HEK293 (cell line): ENCODE results near the gene FGF8.
A peak's percentile ranks its signal among the peaks of the same experiment; 100 is the strongest.

Experiments used
- BCL11A ChIP-seq: fragments of 450-650 bp; formaldehyde crosslinking; IDR thresholded peaks from 2 replicates; pipeline ENCODE4 v1.5.1; 2016; ENCODE audit warnings: low read depth, missing biosample characterization, missing genetic modification characterization
- FEZF1 ChIP-seq: fragments of 450-650 bp; formaldehyde crosslinking; IDR thresholded peaks from 2 replicates; pipeline ENCODE4 v1.5.1; 2016; ENCODE audit warnings: missing biosample characterization, missing genetic modification characterization
- GFI1B ChIP-seq: fragments of 450-650 bp; formaldehyde crosslinking; IDR thresholded peaks from 2 replicates; pipeline ENCODE4 v1.5.1; 2016; ENCODE audit warnings: missing biosample characterization, missing genetic modification characterization
- HOXA7 ChIP-seq: sonication (generic); formaldehyde crosslinking; IDR thresholded peaks from 2 replicates; pipeline ENCODE4 v1.8.1; 2022; ENCODE audit warnings: missing genetic modification reagents, borderline replicate concordance
- HOXC10 ChIP-seq: sonication (generic); formaldehyde crosslinking; IDR thresholded peaks from 2 replicates; pipeline ENCODE4 v1.8.1; 2023; ENCODE audit warnings: mild to moderate bottlenecking, missing genetic modification reagents
- KLF1 ChIP-seq: fragments of 450-650 bp; formaldehyde crosslinking; IDR thresholded peaks from 2 replicates; pipeline ENCODE4 v1.5.1; 2016; ENCODE audit warnings: missing biosample characterization, missing genetic modification characterization
- REPIN1 ChIP-seq: fragments of 450-650 bp; formaldehyde crosslinking; IDR thresholded peaks from 2 replicates; pipeline ENCODE4 v1.5.1; 2017; ENCODE audit warnings: missing biosample characterization, missing genetic modification characterization, low read depth
- SALL2 ChIP-seq: fragments of 450-650 bp; formaldehyde crosslinking; IDR thresholded peaks from 2 replicates; pipeline ENCODE4 v1.5.0; 2017; ENCODE audit warnings: missing biosample characterization, mild to moderate bottlenecking, missing genetic modification characterization, borderline replicate concordance
- SETDB1 ChIP-seq: IDR thresholded peaks from one replicate; pipeline ENCODE4 v1.6.1; 2017; ENCODE audit warnings: mild to moderate bottlenecking, low read length, moderate library complexity, mixed read lengths; ENCODE audit not compliant: insufficient read length
- TSHZ1 ChIP-seq: fragments of 450-650 bp; formaldehyde crosslinking; IDR thresholded peaks from 2 replicates; pipeline ENCODE4 v1.5.1; 2016; ENCODE audit warnings: missing biosample characterization, missing genetic modification characterization, borderline replicate concordance
- ZBTB20 ChIP-seq: fragments of 450-650 bp; formaldehyde crosslinking; IDR thresholded peaks from 2 replicates; pipeline ENCODE4 v1.5.1; 2016; ENCODE audit warnings: missing biosample characterization, missing genetic modification characterization
- ZEB2 ChIP-seq: fragments of 450-650 bp; formaldehyde crosslinking; IDR thresholded peaks from 2 replicates; pipeline ENCODE4 v1.5.1; 2016; ENCODE audit warnings: missing biosample characterization, missing genetic modification characterization
- ZFP69B ChIP-seq: fragments of 450-650 bp; formaldehyde crosslinking; IDR thresholded peaks from 2 replicates; pipeline ENCODE4 v1.5.1; 2016; ENCODE audit warnings: missing biosample characterization, missing genetic modification characterization
- ZNF133 ChIP-seq: fragments of 450-650 bp; formaldehyde crosslinking; IDR thresholded peaks from 2 replicates; pipeline ENCODE4 v1.5.1; 2016; ENCODE audit warnings: missing biosample characterization, missing genetic modification characterization
- ZNF157 ChIP-seq: fragments of 450-650 bp; formaldehyde crosslinking; IDR thresholded peaks from 2 replicates; pipeline ENCODE4 v1.5.1; 2016; ENCODE audit warnings: missing biosample characterization, missing genetic modification characterization
- ZNF221 ChIP-seq: fragments of 450-650 bp; formaldehyde crosslinking; IDR thresholded peaks from 2 replicates; pipeline ENCODE4 v1.5.1; 2017; ENCODE audit warnings: missing biosample characterization, missing genetic modification characterization, borderline replicate concordance
- ZNF23 ChIP-seq: fragments of 450-650 bp; formaldehyde crosslinking; IDR thresholded peaks from 2 replicates; pipeline ENCODE4 v1.5.1; 2016; ENCODE audit warnings: missing biosample characterization, missing genetic modification characterization, borderline replicate concordance
- ZNF24 ChIP-seq: fragments of 450-650 bp; formaldehyde crosslinking; IDR thresholded peaks from 2 replicates; pipeline ENCODE4 v1.5.1; 2016; ENCODE audit warnings: missing biosample characterization, missing genetic modification characterization
- ZNF335 ChIP-seq: fragments of 450-650 bp; formaldehyde crosslinking; conservative IDR thresholded peaks from 2 replicates; pipeline ENCODE4 v1.5.1; 2016; ENCODE audit warnings: missing biosample characterization, missing genetic modification characterization
- ZNF37A ChIP-seq: fragments of 450-650 bp; IDR thresholded peaks from 2 replicates; pipeline ENCODE4 v1.5.1; 2018; ENCODE audit warnings: missing biosample characterization, missing genetic modification characterization
- ZNF394 ChIP-seq: fragments of 450-650 bp; formaldehyde crosslinking; IDR thresholded peaks from 2 replicates; pipeline ENCODE4 v1.5.1; 2016; ENCODE audit warnings: missing biosample characterization, missing genetic modification characterization, mild to moderate bottlenecking, moderate library complexity, borderline replicate concordance
- ZNF473 ChIP-seq: fragments of 450-650 bp; formaldehyde crosslinking; IDR thresholded peaks from 2 replicates; pipeline ENCODE4 v1.5.1; 2017; ENCODE audit warnings: missing biosample characterization, missing genetic modification characterization
- ZNF501 ChIP-seq: fragments of 450-650 bp; formaldehyde crosslinking; IDR thresholded peaks from 2 replicates; pipeline ENCODE4 v1.5.1; 2016; ENCODE audit warnings: missing biosample characterization, missing genetic modification characterization
- ZNF521 ChIP-seq: fragments of 450-650 bp; formaldehyde crosslinking; IDR thresholded peaks from 2 replicates; pipeline ENCODE4 v1.5.1; 2017; ENCODE audit warnings: missing biosample characterization, mild to moderate bottlenecking, missing genetic modification characterization
- ZNF529 ChIP-seq: fragments of 450-650 bp; formaldehyde crosslinking; IDR thresholded peaks from 2 replicates; pipeline ENCODE4 v1.5.1; 2017; ENCODE audit warnings: missing genetic modification characterization, missing biosample characterization; ENCODE audit not compliant: insufficient replicate concordance
- ZNF549 ChIP-seq: fragments of 450-650 bp; IDR thresholded peaks from 2 replicates; pipeline ENCODE4 v1.5.1; 2018; ENCODE audit warnings: missing biosample characterization, missing genetic modification characterization, mild to moderate bottlenecking, inconsistent platforms, moderate library complexity
- ZNF560 ChIP-seq: fragments of 450-650 bp; formaldehyde crosslinking; IDR thresholded peaks from 2 replicates; pipeline ENCODE4 v1.5.1; 2017; ENCODE audit warnings: missing biosample characterization, missing genetic modification characterization, borderline replicate concordance
- ZNF600 ChIP-seq: fragments of 450-650 bp; formaldehyde crosslinking; IDR thresholded peaks from 2 replicates; pipeline ENCODE4 v1.5.1; 2016; ENCODE audit warnings: missing biosample characterization, missing genetic modification characterization
- ZNF654 ChIP-seq: fragments of 450-650 bp; formaldehyde crosslinking; IDR thresholded peaks from 2 replicates; pipeline ENCODE4 v1.5.1; 2016; ENCODE audit warnings: low read depth, missing biosample characterization, missing genetic modification characterization
- ZNF677 ChIP-seq: fragments of 450-650 bp; IDR thresholded peaks from 2 replicates; pipeline ENCODE4 v1.5.0; 2018; ENCODE audit warnings: missing biosample characterization, mild to moderate bottlenecking, missing genetic modification characterization, moderate library complexity
- ZNF76 ChIP-seq: fragments of 450-650 bp; formaldehyde crosslinking; IDR thresholded peaks from 2 replicates; pipeline ENCODE4; 2016; ENCODE audit warnings: low read depth, missing biosample characterization, missing genetic modification characterization, borderline replicate concordance
- ZNF768 ChIP-seq: fragments of 450-650 bp; formaldehyde crosslinking; IDR thresholded peaks from 2 replicates; pipeline ENCODE4 v1.5.1; 2018; ENCODE audit warnings: missing biosample characterization, mild to moderate bottlenecking, missing genetic modification characterization
- ZSCAN18 ChIP-seq: fragments of 450-650 bp; formaldehyde crosslinking; IDR thresholded peaks from 2 replicates; pipeline ENCODE4 v1.5.1; 2016; ENCODE audit warnings: missing biosample characterization, missing genetic modification characterization
- TF ChIP-seq, protein P1 (sequence below): fragments of 450-650 bp; formaldehyde crosslinking; IDR thresholded peaks from 2 replicates; pipeline ENCODE4 v1.5.1; 2016; ENCODE audit warnings: missing biosample characterization, missing genetic modification characterization
- TF ChIP-seq, protein P2 (sequence below): fragments of 450-650 bp; formaldehyde crosslinking; IDR thresholded peaks from 2 replicates; pipeline ENCODE4 v1.5.1; 2017; ENCODE audit warnings: missing biosample characterization, missing genetic modification characterization

FGF8 gene

DNA sequence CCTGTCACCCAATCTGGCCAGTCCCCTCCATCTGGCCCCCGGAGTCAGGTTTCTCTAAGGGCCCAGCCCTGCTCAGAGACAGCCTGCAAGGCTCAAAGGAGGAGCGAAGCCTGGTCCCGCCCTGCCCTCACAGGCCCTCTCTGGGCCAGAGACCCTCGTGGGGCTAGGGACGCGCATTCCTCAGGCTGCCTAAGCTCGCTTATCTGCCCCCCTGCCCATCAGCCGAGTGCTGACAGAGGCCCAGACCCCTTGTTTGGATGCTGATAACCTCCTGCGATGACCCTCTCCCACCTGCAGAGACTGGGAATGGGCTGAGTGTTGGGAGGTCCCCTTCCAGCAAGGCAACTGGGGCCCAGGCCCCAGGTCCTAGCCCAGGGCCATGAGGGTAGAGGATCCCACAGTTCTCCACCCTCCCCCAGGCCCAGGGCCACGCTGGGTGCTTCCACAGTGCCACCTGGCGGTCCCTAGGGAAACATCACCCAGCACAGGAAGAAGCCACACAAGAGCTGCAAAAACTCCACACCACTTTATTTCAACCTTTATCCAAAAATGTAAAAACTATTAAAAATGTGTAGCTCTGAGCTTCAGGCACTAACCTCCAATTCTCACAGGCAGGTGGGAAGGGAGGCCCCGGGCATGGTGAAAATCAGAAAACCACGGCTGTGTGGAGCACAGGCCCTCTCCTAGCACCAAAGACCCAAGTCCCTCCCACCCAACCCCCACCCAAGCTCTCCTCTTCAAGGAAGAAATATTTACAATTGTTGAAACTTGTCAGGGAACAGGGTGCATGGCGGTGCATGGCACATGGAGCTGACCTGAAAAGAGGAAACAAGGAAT, 5.1 kb upstream of the FGF8 start (continued):
- TF ChIP-seq ZSCAN18 (tag by site-specific recombination) (no peak), ZNF560 (tag by site-specific recombination) (no peak), ZNF473 (tag by site-specific recombination) (no peak), ZNF768 (tag by site-specific recombination) (no peak), ZNF23 (tag by site-specific recombination) (no peak), GFI1B (tag by site-specific recombination) (no peak), ZBTB20 (tag by site-specific recombination) (no peak), ZNF521 (tag by site-specific recombination) (no peak), REPIN1 (tag by site-specific recombination) (no peak), SALL2 (tag by site-specific recombination) (no peak), ZNF549 (tag by site-specific recombination) (no peak), ZNF133 (tag by site-specific recombination) (no peak), KLF1 (tag by site-specific recombination) (no peak), ZNF37A (tag by site-specific recombination) (no peak), BCL11A (no peak), ZNF501 (peak; percentile 28; the same call in 1 of the 2 replicates), TSHZ1 (tag by site-specific recombination) (no peak), ZNF654 (tag by site-specific recombination) (peak; percentile 77), ZFP69B (tag by site-specific recombination) (no peak), ZNF24 (peak; percentile 50; the same call in 1 of the 2 replicates), SETDB1 (no peak), ZNF76 (peak; percentile 37; the same call in 1 of the 2 replicates), ZNF600 (tag by site-specific recombination) (no peak), ZNF529 (tag by site-specific recombination) (no peak), HOXC10 (CRISPR knock-in tag) (no peak), ZEB2 (no peak; the same call in 1 of the 2 replicates), ZNF157 (no peak), ZNF221 (no peak), ZNF394 (no peak), ZNF335 (tag by site-specific recombination) (peak; percentile 94), ZNF677 (tag by site-specific recombination) (no peak), HOXA7 (CRISPR knock-in tag) (no peak), FEZF1 (no peak)
- TF ChIP-seq, protein P1, sequence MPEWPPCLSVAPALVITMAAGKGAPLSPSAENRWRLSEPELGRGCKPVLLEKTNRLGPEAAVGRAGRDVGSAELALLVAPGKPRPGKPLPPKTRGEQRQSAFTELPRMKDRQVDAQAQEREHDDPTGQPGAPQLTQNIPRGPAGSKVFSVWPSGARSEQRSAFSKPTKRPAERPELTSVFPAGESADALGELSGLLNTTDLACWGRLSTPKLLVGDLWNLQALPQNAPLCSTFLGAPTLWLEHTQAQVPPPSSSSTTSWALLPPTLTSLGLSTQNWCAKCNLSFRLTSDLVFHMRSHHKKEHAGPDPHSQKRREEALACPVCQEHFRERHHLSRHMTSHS (tag by site-specific recombination) = no peak
- TF ChIP-seq, protein P2, sequence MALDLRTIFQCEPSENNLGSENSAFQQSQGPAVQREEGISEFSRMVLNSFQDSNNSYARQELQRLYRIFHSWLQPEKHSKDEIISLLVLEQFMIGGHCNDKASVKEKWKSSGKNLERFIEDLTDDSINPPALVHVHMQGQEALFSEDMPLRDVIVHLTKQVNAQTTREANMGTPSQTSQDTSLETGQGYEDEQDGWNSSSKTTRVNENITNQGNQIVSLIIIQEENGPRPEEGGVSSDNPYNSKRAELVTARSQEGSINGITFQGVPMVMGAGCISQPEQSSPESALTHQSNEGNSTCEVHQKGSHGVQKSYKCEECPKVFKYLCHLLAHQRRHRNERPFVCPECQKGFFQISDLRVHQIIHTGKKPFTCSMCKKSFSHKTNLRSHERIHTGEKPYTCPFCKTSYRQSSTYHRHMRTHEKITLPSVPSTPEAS = no peak
